ENCODE results near the gene CES1.

GRCh38 chr16:55817236-55817912 is 15.5 kb downstream of the CES1 start:
- TF ChIP-seq CTCF (IDR thresholded peaks at IDR 0.05) (no peak), POLR2A (IDR thresholded peaks at IDR 0.05) (no peak)
